ENCODE data around the gene KCNN4. TPM values are rescaled to one million over a fixed set of nuclear protein-coding genes. Genes with fewer than 3 reads are reported as not detected.
"Not testable (repeated sequence)": the region's sequence is repeated elsewhere in the genome, so short reads cannot be mapped to it uniquely, and the experiment has no call there.

KCNN4 gene
- total RNA-seq, 4 donors from 2014 or later = 0.29 to 1.7 (median 1.0) TPM

DNA sequence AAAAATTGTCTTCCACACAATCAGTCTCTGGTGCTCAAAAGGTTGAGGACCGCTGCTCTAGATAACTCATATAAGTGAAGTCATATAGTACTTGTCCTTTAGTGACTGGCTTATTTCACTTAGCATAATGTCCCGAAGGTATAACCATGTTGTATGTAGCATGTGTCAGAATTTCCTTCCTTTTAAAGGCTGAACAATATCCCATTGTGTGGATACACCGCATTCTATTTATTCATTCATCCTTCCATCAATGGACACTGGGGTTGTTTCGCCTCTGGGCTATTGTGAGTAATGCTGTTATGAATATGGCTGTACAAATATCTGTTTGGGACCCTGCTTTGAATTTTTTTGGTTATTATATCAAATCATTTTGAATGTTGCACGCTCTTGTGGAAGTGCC lies 26.1 kb upstream of the KCNN4 start:
- H3K4me3 ChIP-seq (replicated peaks in 1 of 3) = no peak overlapping the region
- intact Hi-C loops (cut with DNase I) = no loop called here
- no peak for DNase-seq
- no peaks in the 10 kb centered on the region for H3K4me1 ChIP-seq
- no peaks in the 10 kb centered on the region for H3K36me3 ChIP-seq
- no peak overlapping the region for H3K27ac ChIP-seq
- TF ChIP-seq, protein P1, sequence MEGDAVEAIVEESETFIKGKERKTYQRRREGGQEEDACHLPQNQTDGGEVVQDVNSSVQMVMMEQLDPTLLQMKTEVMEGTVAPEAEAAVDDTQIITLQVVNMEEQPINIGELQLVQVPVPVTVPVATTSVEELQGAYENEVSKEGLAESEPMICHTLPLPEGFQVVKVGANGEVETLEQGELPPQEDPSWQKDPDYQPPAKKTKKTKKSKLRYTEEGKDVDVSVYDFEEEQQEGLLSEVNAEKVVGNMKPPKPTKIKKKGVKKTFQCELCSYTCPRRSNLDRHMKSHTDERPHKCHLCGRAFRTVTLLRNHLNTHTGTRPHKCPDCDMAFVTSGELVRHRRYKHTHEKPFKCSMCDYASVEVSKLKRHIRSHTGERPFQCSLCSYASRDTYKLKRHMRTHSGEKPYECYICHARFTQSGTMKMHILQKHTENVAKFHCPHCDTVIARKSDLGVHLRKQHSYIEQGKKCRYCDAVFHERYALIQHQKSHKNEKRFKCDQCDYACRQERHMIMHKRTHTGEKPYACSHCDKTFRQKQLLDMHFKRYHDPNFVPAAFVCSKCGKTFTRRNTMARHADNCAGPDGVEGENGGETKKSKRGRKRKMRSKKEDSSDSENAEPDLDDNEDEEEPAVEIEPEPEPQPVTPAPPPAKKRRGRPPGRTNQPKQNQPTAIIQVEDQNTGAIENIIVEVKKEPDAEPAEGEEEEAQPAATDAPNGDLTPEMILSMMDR (IDR thresholded peaks at IDR 0.05) = no peak
- TF ChIP-seq POLR2A (IDR thresholded peaks at IDR 0.05) = no peak
- 61 to 82% methylated on average over 5 of the region's 5 CpGs for whole genome bisulfite sequencing, 2 donors
- no peaks in the 10 kb centered on the region for H3K9me3 ChIP-seq
- no peaks in the 10 kb centered on the region for H3K27me3 ChIP-seq

DNA sequence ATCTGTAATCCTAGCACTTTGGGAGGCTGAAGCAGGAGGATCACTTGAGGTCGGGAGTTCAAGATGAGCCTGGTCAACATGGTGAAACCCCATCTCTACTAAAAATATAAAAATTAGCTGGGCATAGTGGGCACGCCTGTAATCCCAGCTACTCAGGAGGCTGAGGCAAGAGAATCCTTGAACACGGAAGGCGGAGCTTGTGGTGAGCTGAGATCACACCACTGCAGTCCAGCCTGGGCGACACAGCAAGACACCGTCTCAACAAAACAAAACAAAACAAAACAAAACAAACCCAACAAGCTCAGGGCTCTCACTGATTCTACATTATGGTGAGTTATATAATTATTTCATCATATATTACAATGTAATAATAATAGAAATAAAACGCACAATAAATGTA lies 25.6 kb upstream of the KCNN4 start:
- H3K4me1 ChIP-seq; H3K36me3 ChIP-seq; DNase-seq; intact Hi-C loops (cut with DNase I); H3K27me3 ChIP-seq; H3K4me3 ChIP-seq (replicated peaks in 1 of 3); H3K27ac ChIP-seq; H3K9me3 ChIP-seq: not testable (repeated sequence)
- 86 to 88% methylated on average over 7 of the region's 7 CpGs for WGBS, 2 donors

DNA sequence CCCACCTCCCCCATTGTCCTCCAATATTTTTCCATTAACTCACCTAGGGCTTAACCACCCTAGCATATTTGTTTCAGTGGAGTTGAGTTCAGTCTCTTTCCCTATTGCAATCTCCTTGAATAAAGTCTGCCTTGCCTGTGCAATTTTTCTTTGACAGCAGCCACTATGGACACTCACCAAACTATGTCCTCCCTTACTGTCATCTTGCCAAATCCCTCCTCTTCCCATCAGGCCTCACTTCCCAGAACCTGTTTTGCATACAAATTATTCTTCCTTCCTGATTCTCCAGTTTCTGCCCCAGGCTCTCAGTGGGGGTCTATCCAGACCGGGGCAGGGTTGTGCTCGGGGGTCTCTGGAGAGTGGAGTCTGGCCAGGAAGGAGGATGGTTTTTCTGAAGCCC lies 23.7 kb upstream of the KCNN4 start:
- no peak for TF ChIP-seq POLR2A (IDR thresholded peaks at IDR 0.05)
- TF ChIP-seq, protein P1 (IDR thresholded peaks at IDR 0.05) = no peak
- no peak overlapping the region for H3K4me3 ChIP-seq (replicated peaks in 1 of 3)
- H3K36me3 ChIP-seq = no peaks in the 10 kb centered on the region
- WGBS, 2 donors = 57 to 67% methylated on average over 2 of the region's 2 CpGs
- no peak overlapping the region for H3K27ac ChIP-seq
- intact Hi-C loops (cut with DNase I) = no loop called here
- H3K27me3 ChIP-seq = no peaks in the 10 kb centered on the region
- no peak for DNase-seq
- H3K9me3 ChIP-seq = no peaks in the 10 kb centered on the region
- H3K4me1 ChIP-seq = no peaks in the 10 kb centered on the region

DNA sequence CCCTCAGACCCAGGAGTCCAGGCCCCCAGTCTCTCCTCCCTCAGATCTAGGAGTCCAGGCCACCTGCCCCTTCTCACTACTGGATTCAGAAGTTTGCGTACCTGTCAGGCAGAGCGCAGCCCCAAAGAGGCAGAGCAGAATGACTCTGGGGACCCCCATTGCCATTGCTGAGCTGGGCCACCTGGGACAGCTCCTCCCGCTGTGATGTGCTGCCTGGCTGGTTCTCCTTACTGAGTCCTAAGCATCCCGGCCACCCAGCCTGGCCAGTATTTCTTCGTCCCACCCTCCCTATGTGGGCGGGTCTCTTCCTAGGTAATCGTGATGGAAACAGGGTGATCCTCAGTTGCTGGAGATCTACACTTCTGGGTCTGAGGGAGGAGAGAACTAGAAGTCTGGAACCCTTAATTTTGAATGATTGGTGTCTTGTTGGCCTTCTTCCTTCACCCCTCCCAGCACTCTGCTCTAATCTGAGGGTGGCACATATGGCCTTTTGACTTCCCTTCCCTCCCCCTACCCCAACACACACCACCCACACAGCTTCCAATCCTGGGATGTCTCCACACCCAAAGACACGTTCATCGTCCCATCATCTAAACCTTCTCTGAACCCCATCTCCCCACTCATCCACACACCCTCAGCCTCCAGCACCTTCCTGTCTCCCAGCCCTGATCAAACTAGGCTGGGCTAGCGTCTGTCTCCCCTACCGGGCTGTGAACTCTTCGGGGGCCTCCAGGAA lies 21.6 kb upstream of the KCNN4 start, which contains the start of gene LYPD5:
LYPD5 (minus strand) TSS at position 232 of the 736 bp plus-strand sequence; CDS start at position 165, 67 bp downstream.
- no peak for DNase-seq
- WGBS, 2 donors = 61 to 62% methylated on average over 10 to 12 of the region's 12 CpGs
- Histone ChIP-seq H3K4me3 (replicated peaks in 1 of 3) (no peak within 1 kb of the TSS), H3K9me3 (no peaks in the 10 kb centered on the region), H3K27ac (no peak within 1 kb of the TSS), H3K36me3 (no peaks in the 10 kb centered on the region), H3K27me3 (no peaks in the 10 kb centered on the region), H3K4me1 (peaks cover 3 to 6% of the 10 kb centered on the region in 2 donors)
- intact Hi-C loops (cut with DNase I) = no loop called here
- no peak for TF ChIP-seq POLR2A (IDR thresholded peaks at IDR 0.05)
- TF ChIP-seq, protein P1 (IDR thresholded peaks at IDR 0.05) = no peak

DNA sequence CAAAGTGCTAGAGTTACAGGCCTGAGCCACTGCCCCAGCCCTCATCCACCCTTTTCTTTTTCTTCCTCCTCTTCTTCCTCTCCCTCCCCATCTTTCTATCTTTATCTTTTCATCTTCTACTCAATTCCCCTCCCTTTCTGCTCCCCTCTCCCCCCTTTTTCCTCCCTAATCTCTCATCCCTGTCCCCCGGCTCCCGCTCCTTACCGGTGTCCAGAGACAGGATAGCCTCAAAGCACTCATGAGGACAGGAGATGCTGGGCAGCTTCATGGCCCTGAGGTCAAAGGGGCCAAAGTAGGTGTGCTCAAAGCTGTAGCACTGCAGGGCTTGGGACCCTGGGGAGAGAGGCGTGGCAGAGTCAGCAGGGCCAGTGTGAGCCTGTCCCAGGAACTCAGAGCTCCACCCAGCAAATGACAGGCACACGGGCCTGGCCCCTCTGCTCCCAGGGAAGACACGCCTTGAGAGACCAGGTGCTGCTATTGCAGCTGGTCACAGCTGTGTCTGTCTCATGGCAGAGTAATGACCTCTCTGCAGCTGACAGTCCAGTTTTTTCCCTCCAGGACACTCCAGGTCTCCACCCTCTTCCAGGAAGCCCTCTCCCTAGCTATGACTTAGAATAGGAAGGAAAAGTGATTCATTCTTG lies 18.8 kb upstream of the KCNN4 start:
- no peaks in the 10 kb centered on the region for H3K27me3 ChIP-seq
- H3K27ac ChIP-seq = no peak overlapping the region
- 62 to 63% methylated on average over 6 of the region's 6 CpGs for WGBS, 2 donors
- no peak overlapping the region for H3K4me3 ChIP-seq (replicated peaks in 1 of 3)
- no peak for DNase-seq
- H3K9me3 ChIP-seq = no peaks in the 10 kb centered on the region
- H3K4me1 ChIP-seq = peaks cover 3 to 6% of the 10 kb centered on the region in 2 donors
- no peaks in the 10 kb centered on the region for H3K36me3 ChIP-seq
- intact Hi-C loops (cut with DNase I) = no loop called here
- TF ChIP-seq, protein P1 (IDR thresholded peaks at IDR 0.05) = no peak
- TF ChIP-seq POLR2A (IDR thresholded peaks at IDR 0.05) = no peak

Data from thyroid gland (tissue), 4 donors.